ENCODE results near the gene CRYGN.

GRCh38 chr7:151392002-151392401, 47.9 kb downstream of the CRYGN start:
- TF ChIP-seq POLR2A (IDR thresholded peaks at IDR 0.05): no peak
- no peak for TF ChIP-seq CTCF (IDR thresholded peaks at IDR 0.05)
- TF ChIP-seq POLR2AphosphoS5 (IDR thresholded peaks at IDR 0.05; ENCODE audit: insufficient read depth in 1 of 2, low read depth in 1 of 2): no peak
